IMR-90 (cell line): ENCODE data around the gene EVL. TPM values are rescaled to one million over a fixed set of nuclear protein-coding genes. Genes with fewer than 3 reads are reported as not detected.

Experiments used
- ATAC-seq: fragments of 200-7000 bp; cut with Tn5 transposase; 2 replicates; pipeline ENCODE4 v1.9.1; 2020; ENCODE audit warnings: low read depth, mild to moderate bottlenecking, moderate library complexity
- BruUV-seq: library from RNA; stranded (reverse); fragments of 400-500 nt; replicated peaks from 2 replicates; lab custom pipeline; 2021; lab: Mats Ljungman, UMichigan
- CTCF ChIA-PET: fragments of 300-600 bp; formaldehyde crosslinking; extraction: SDS; loops from one replicate; lab custom pipeline; 2021; ENCODE audit warnings: antibody characterized with exemption; lab: Yijun Ruan, JAX
- POLR2A ChIA-PET: fragments of 300-600 bp; sonication (Branson Sonifier 250); formaldehyde crosslinking; loops from one replicate; lab custom pipeline; 2022; ENCODE audit warnings: antibody characterized with exemption; ENCODE audit not compliant: unreplicated experiment; lab: Charles Lee
- DNase-seq: peaks from one replicate; pipeline ENCODE4 v3.0.0; 2013
- H2AFZ ChIP-seq: replicated peaks from 2 replicates; pipeline ENCODE3; 2013; ENCODE audit warnings: low read length, mild to moderate bottlenecking; ENCODE audit not compliant: poor library complexity
- H2AK5ac ChIP-seq: 2 replicates; pipeline ENCODE4 v1.6.1; 2013; ENCODE audit warnings: low read depth, low read length, inconsistent platforms
- H2AK9ac ChIP-seq: replicated peaks from 2 replicates; pipeline ENCODE3; 2013; ENCODE audit warnings: mild to moderate bottlenecking, low read depth, low read length, moderate library complexity; ENCODE audit not compliant: poor library complexity
- H2BK120ac ChIP-seq: 2 replicates; pipeline ENCODE4 v1.6.1; 2013; ENCODE audit warnings: low read depth, low read length, inconsistent platforms
- H2BK15ac ChIP-seq: 3 replicates; pipeline ENCODE4 v1.6.1; 2013; ENCODE audit warnings: low read depth, low read length, inconsistent platforms
- H2BK20ac ChIP-seq: 2 replicates; pipeline ENCODE4 v1.6.1; 2013; ENCODE audit warnings: low read depth, mild to moderate bottlenecking, inconsistent platforms, low read length, moderate library complexity
- H2BK5ac ChIP-seq: 2 replicates; pipeline ENCODE4 v1.6.1; 2013; ENCODE audit warnings: mild to moderate bottlenecking, low read depth, low read length, inconsistent platforms; ENCODE audit not compliant: poor library complexity, severe bottlenecking
- H3K14ac ChIP-seq: replicated peaks from 2 replicates; pipeline ENCODE4 v1.6.1; 2013; ENCODE audit warnings: low read depth, low read length, inconsistent platforms
- H3K18ac ChIP-seq: 2 replicates; pipeline ENCODE4 v1.6.1; 2013; ENCODE audit warnings: low read depth, low read length, control low read depth
- H3K23ac ChIP-seq: 2 replicates; pipeline ENCODE4 v1.6.1; 2013; ENCODE audit warnings: low read depth, low read length, inconsistent platforms
- H3K27ac ChIP-seq: 2 replicates; pipeline ENCODE4 v1.5.1; 2013; ENCODE audit warnings: mild to moderate bottlenecking, control low read depth, low read length; ENCODE audit not compliant: insufficient read depth
- H3K27me3 ChIP-seq: 2 replicates; pipeline ENCODE4 v1.6.1; 2013; ENCODE audit warnings: low read length; ENCODE audit not compliant: control insufficient read depth, insufficient read depth
- H3K36me3 ChIP-seq: 2 replicates; pipeline ENCODE4 v1.6.1; 2013; ENCODE audit warnings: low read length, mixed read lengths; ENCODE audit not compliant: control insufficient read depth, insufficient read depth
- H3K4ac ChIP-seq: 2 replicates; pipeline ENCODE4 v1.6.1; 2013; ENCODE audit warnings: low read depth, low read length, inconsistent platforms
- H3K4me1 ChIP-seq: 2 replicates; pipeline ENCODE4 v1.6.1; 2013; ENCODE audit warnings: low read length, mixed read lengths; ENCODE audit not compliant: control insufficient read depth, insufficient read depth
- H3K4me2 ChIP-seq: 2 replicates; pipeline ENCODE4 v1.6.1; 2013; ENCODE audit warnings: low read depth, mild to moderate bottlenecking, control low read depth, low read length, moderate library complexity
- H3K4me3 ChIP-seq: 2 replicates; pipeline ENCODE4 v1.5.1; 2013; ENCODE audit warnings: low read depth, mild to moderate bottlenecking, control low read depth, low read length, moderate library complexity; ENCODE audit not compliant: insufficient read depth
- H3K56ac ChIP-seq: 2 replicates; pipeline ENCODE4 v1.6.1; 2013; ENCODE audit warnings: low read length, inconsistent platforms; ENCODE audit not compliant: insufficient read depth; ENCODE audit errors: extremely low read depth
- H3K79me1 ChIP-seq, 2 experiments: 2 replicates each; pipeline ENCODE4 v1.6.1; 2013; ENCODE audit warnings: low read length in 2 of 2, inconsistent platforms in 1 of 2, low read depth in 1 of 2
- H3K9ac ChIP-seq: 2 replicates; pipeline ENCODE4 v1.6.1; 2013; ENCODE audit warnings: low read depth, low read length, control low read depth
- H3K9me1 ChIP-seq: 2 replicates; pipeline ENCODE4 v1.6.1; 2013; ENCODE audit warnings: low read length, inconsistent platforms; ENCODE audit not compliant: insufficient read depth
- H3K9me3 ChIP-seq: 2 replicates; pipeline ENCODE4 v1.6.1; 2013; ENCODE audit warnings: low read length; ENCODE audit not compliant: control insufficient read depth, insufficient read depth
- H4K20me1 ChIP-seq: 2 replicates; pipeline ENCODE4 v1.6.1; 2013; ENCODE audit warnings: low read length, inconsistent platforms; ENCODE audit not compliant: insufficient read depth
- H4K5ac ChIP-seq: 2 replicates; pipeline ENCODE4 v1.6.1; 2013; ENCODE audit warnings: mild to moderate bottlenecking, low read depth, low read length, control low read depth
- H4K8ac ChIP-seq, 2 experiments: 2 replicates each; pipeline ENCODE4 v1.6.1; 2013; ENCODE audit warnings: low read depth in 2 of 2, low read length in 2 of 2, control low read depth in 1 of 2, inconsistent platforms in 1 of 2
- H4K91ac ChIP-seq: 2 replicates; pipeline ENCODE4 v1.6.1; 2013; ENCODE audit warnings: low read depth, low read length, inconsistent platforms; ENCODE audit not compliant: insufficient read depth
- BHLHE40 ChIP-seq: fragments of 150-350 bp; IDR thresholded peaks from 2 replicates; pipeline ENCODE4 v1.6.1; 2016; ENCODE audit warnings: mild to moderate bottlenecking, low read depth, low read length
- CEBPB ChIP-seq: IDR thresholded peaks from 2 replicates; pipeline ENCODE4 v1.6.1; 2012; ENCODE audit warnings: low read depth, low read length, improper control_type of control experiment
- CHD1 ChIP-seq: IDR thresholded peaks from 2 replicates; pipeline ENCODE4 v1.6.1; 2012; ENCODE audit warnings: low read depth, low read length, improper control_type of control experiment
- FOS ChIP-seq: fragments of 150-350 bp; IDR thresholded peaks from 2 replicates; pipeline ENCODE4 v1.6.1; 2016; ENCODE audit warnings: low read depth, low read length
- MAFK ChIP-seq: IDR thresholded peaks from 2 replicates; pipeline ENCODE4 v1.6.1; 2012; ENCODE audit warnings: low read depth, low read length, improper control_type of control experiment
- MAZ ChIP-seq: IDR thresholded peaks from 2 replicates; pipeline ENCODE4 v1.6.1; 2012; ENCODE audit warnings: low read depth, mild to moderate bottlenecking, low read length, improper control_type of control experiment, moderate library complexity, borderline replicate concordance
- MXI1 ChIP-seq: IDR thresholded peaks from 2 replicates; pipeline ENCODE4 v1.6.1; 2012; ENCODE audit warnings: low read depth, mild to moderate bottlenecking, low read length, moderate library complexity, borderline replicate concordance
- NFE2L2 ChIP-seq: fragments of 150-350 bp; IDR thresholded peaks from 2 replicates; pipeline ENCODE4 v1.6.1; 2016; ENCODE audit warnings: low read depth, mild to moderate bottlenecking, low read length
- POLR2A ChIP-seq: IDR thresholded peaks from 2 replicates; pipeline ENCODE4 v1.6.1; 2012; ENCODE audit warnings: mild to moderate bottlenecking, low read depth, low read length
- RAD21 ChIP-seq: IDR thresholded peaks from 2 replicates; pipeline ENCODE4 v1.6.1; 2012; ENCODE audit warnings: low read length, improper control_type of control experiment
- RCOR1 ChIP-seq: IDR thresholded peaks from 2 replicates; pipeline ENCODE4 v1.6.1; 2012; ENCODE audit warnings: mild to moderate bottlenecking, low read length, improper control_type of control experiment; ENCODE audit not compliant: insufficient replicate concordance
- RFX5 ChIP-seq: IDR thresholded peaks from 2 replicates; pipeline ENCODE4 v1.8.0; 2012; ENCODE audit warnings: low read depth, mild to moderate bottlenecking, low read length, moderate library complexity
- SMC3 ChIP-seq: fragments of 150-350 bp; IDR thresholded peaks from 2 replicates; pipeline ENCODE4 v1.6.1; 2016; ENCODE audit warnings: low read depth, mild to moderate bottlenecking, antibody characterized with exemption, low read length, moderate library complexity
- WGBS, 2 experiments: methylation state at CpG; one replicate each; pipeline versions ENCODE4 v1.1.5 to v1.1.7; 2013; ENCODE audit warnings: missing lambda C conversion rate in 2 of 2; ENCODE audit not compliant: insufficient read length in 1 of 2; ENCODE audit errors: extremely low coverage in 2 of 2; 5-methylcytosine and 5-hydroxymethylcytosine counted together
- dilution Hi-C: fragments of 300-500 bp; cut with HindIII; formaldehyde crosslinking; loops from one replicate; pipeline ENCODE4 v1.14.3; 2018; ENCODE audit warnings: low sequenced_read_pairs; ENCODE audit not compliant: unreplicated experiment
- in situ Hi-C: fragments of 300-500 bp; cut with MboI; formaldehyde crosslinking; loops from 3 replicates; pipeline ENCODE4 v1.14.3; 2019; ENCODE audit warnings: low sequenced_read_pairs, inconsistent platforms, mixed read lengths
- intact Hi-C: fragments of 100-400 bp; cut with micrococcal nuclease; formaldehyde crosslinking; loops from 2 replicates; pipeline ENCODE4 v1.10.0; 2022
- polyA plus RNA-seq, 3 experiments: library from polyadenylated mRNA; depleted of rRNA; stranded (reverse); fragments of >200 nt; gene quantifications; 2 replicates each; pipeline ENCODE4 v1.2.3, GENCODE V29; 2012; ENCODE audit warnings: low replicate concordance in 1 of 3
- total RNA-seq: library from RNA; depleted of rRNA; stranded (reverse); fragments of >200 nt; gene quantifications from 2 replicates; pipeline ENCODE4 v1.2.3, GENCODE V29; 2012
- TF ChIP-seq, protein P1 (sequence below): fragments of 150-350 bp; IDR thresholded peaks from 2 replicates; pipeline ENCODE4 v1.6.1; 2016; ENCODE audit warnings: low read depth, mild to moderate bottlenecking, low read length, moderate library complexity, borderline replicate concordance
- TF ChIP-seq, protein P2 (sequence below): conservative IDR thresholded peaks from 2 replicates; pipeline ENCODE4 v1.5.1; 2012; ENCODE audit warnings: mild to moderate bottlenecking, low read depth, low read length, improper control_type of control experiment
- TF ChIP-seq, protein P3 (sequence below): fragments of 150-350 bp; IDR thresholded peaks from 2 replicates; pipeline ENCODE4 v1.6.1; 2017; ENCODE audit warnings: mild to moderate bottlenecking, antibody characterized with exemption, low read length, low read depth

Gene EVL
- total and polyA plus RNA-seq, 2 of the 4 experiments (the other 2 are of a cell fraction), result 7.2 to 36.5 TPM

DNA sequence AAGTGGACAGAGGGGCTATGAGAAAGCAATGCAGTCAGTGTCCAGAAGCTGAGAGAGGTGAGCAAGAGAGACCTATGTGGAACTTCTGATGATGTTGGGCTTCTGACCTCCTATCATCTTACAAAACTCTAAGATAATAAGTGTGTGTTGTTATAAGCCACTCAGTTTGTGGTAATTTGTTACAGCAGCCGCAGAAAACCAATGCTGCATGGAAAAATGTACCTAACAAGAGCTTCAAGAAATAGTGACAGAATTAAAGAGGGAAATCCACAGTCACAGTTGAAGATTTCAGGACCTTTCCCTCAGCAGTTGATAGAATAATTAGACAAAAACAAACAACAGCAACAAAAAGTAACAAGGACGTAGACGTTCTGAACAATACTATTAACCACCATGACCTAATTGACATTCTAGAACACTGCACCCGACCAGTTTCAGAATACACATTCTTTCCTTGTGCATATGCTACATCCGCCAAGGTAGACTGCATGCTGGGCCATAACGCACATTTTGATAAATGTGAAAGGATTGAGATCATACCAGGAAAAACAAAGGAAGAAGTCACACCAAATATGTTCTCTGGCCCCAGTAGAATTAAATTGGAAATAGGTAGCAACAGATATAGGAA lies 1.8 kb upstream of the EVL start:
- intact Hi-C loops (no loop called here), in situ Hi-C loops (no loop called here), dilution Hi-C loops (no loop called here)
- WGBS, 2 experiments, result no CpG with 5 or more reads among the region's 6 CpGs
- no peak for ATAC-seq
- no peaks in the 10 kb centered on the region for H3K36me3 ChIP-seq
- no peak overlapping the region for H3K4ac ChIP-seq
- H3K27me3 ChIP-seq, result no peaks in the 10 kb centered on the region
- H2AK5ac ChIP-seq, result no peak overlapping the region
- H3K4me1 ChIP-seq, result no peaks in the 10 kb centered on the region
- H3K9me1 ChIP-seq, result no peaks in the 10 kb centered on the region; the same call in 1 of the 2 replicates
- no peak overlapping the region for H3K14ac ChIP-seq
- ChIA-PET POLR2A (interaction anchor here (0.5 kb wide), 1 partner anchor 18 kb away, joined by 6 read pairs; no protein-coding TSS in a partner anchor), CTCF (no interaction called here)
- H3K79me1 ChIP-seq, result peaks cover 0 to 6% of the 10 kb centered on the region in 2 experiments; a peak in 1 of 4 replicates
- H4K20me1 ChIP-seq, result no peaks in the 10 kb centered on the region
- H3K56ac ChIP-seq, result no peak overlapping the region
- no peak overlapping the region for H4K5ac ChIP-seq
- H2BK15ac ChIP-seq, result no peak overlapping the region
- H2AK9ac ChIP-seq, result no peak overlapping the region
- H3K27ac ChIP-seq, result no peak overlapping the region
- no peak overlapping the region for H3K9ac ChIP-seq
- H3K18ac ChIP-seq, result no peak overlapping the region
- H3K23ac ChIP-seq, result no peak overlapping the region
- no peak overlapping the region for H3K4me3 ChIP-seq
- H3K4me2 ChIP-seq, result no peak overlapping the region
- no peak for DNase-seq
- no peak overlapping the region for H2BK5ac ChIP-seq
- H2BK20ac ChIP-seq, result no peak overlapping the region
- no peak overlapping the region for H4K91ac ChIP-seq
- H3K9me3 ChIP-seq, result no peaks in the 10 kb centered on the region
- H4K8ac ChIP-seq, result no peak overlapping the region
- no peak overlapping the region for H2BK120ac ChIP-seq
- BruUV-seq, result no TSS peak
- TF ChIP-seq NFE2L2 (no peak), MAZ (no peak), CHD1 (no peak), POLR2A (no peak), MXI1 (no peak), RAD21 (no peak), MAFK (no peak), RFX5 (no peak), FOS (no peak), RCOR1 (no peak), CEBPB (no peak), BHLHE40 (no peak), SMC3 (no peak)
- TF ChIP-seq, protein P1, sequence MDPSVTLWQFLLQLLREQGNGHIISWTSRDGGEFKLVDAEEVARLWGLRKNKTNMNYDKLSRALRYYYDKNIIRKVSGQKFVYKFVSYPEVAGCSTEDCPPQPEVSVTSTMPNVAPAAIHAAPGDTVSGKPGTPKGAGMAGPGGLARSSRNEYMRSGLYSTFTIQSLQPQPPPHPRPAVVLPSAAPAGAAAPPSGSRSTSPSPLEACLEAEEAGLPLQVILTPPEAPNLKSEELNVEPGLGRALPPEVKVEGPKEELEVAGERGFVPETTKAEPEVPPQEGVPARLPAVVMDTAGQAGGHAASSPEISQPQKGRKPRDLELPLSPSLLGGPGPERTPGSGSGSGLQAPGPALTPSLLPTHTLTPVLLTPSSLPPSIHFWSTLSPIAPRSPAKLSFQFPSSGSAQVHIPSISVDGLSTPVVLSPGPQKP, result no peak
- TF ChIP-seq, protein P2, sequence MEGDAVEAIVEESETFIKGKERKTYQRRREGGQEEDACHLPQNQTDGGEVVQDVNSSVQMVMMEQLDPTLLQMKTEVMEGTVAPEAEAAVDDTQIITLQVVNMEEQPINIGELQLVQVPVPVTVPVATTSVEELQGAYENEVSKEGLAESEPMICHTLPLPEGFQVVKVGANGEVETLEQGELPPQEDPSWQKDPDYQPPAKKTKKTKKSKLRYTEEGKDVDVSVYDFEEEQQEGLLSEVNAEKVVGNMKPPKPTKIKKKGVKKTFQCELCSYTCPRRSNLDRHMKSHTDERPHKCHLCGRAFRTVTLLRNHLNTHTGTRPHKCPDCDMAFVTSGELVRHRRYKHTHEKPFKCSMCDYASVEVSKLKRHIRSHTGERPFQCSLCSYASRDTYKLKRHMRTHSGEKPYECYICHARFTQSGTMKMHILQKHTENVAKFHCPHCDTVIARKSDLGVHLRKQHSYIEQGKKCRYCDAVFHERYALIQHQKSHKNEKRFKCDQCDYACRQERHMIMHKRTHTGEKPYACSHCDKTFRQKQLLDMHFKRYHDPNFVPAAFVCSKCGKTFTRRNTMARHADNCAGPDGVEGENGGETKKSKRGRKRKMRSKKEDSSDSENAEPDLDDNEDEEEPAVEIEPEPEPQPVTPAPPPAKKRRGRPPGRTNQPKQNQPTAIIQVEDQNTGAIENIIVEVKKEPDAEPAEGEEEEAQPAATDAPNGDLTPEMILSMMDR, result no peak
- TF ChIP-seq, protein P3, sequence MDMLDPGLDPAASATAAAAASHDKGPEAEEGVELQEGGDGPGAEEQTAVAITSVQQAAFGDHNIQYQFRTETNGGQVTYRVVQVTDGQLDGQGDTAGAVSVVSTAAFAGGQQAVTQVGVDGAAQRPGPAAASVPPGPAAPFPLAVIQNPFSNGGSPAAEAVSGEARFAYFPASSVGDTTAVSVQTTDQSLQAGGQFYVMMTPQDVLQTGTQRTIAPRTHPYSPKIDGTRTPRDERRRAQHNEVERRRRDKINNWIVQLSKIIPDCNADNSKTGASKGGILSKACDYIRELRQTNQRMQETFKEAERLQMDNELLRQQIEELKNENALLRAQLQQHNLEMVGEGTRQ, result no peak
- H2AFZ ChIP-seq, result no peak overlapping the region
